Natural killer cell (primary cell): ENCODE data around the gene DIPK1B. TPM values are rescaled to one million over a fixed set of nuclear protein-coding genes. Genes with fewer than 3 reads are reported as not detected.

ENCODE experiments used
- ATAC-seq, 3 donors: fragments of 150-1000 bp in 2 of 3; fragments of 200-7000 bp in 1 of 3; cut with Tn5 transposase; 1 replicate in 1 of 3; 2 replicates in 2 of 3; pipeline ENCODE4 v1.10.0; 2021; ENCODE audit warnings: mild to moderate bottlenecking in 2 of 3, moderate library complexity in 2 of 3
- DNase-seq, 2 donors: peaks; one replicate each; pipeline versions ENCODE4 v3.0.0 to v3.0.0-alpha.2; 2013 to 2021; ENCODE audit warnings: mixed read lengths in 1 of 2
- H3K27ac ChIP-seq: one replicate; pipeline ENCODE4 v1.5.1; 2013; ENCODE audit warnings: mild to moderate bottlenecking, low read length
- H3K27me3 ChIP-seq: one replicate; pipeline ENCODE4 v1.6.1; 2013; ENCODE audit warnings: low read length; ENCODE audit not compliant: control insufficient read depth, insufficient read depth
- H3K36me3 ChIP-seq: one replicate; pipeline ENCODE4 v1.6.1; 2013; ENCODE audit warnings: low read length; ENCODE audit not compliant: control insufficient read depth, insufficient read depth
- H3K4me1 ChIP-seq: one replicate; pipeline ENCODE4 v1.6.1; 2013; ENCODE audit warnings: low read length; ENCODE audit not compliant: control insufficient read depth, insufficient read depth
- H3K4me3 ChIP-seq: one replicate; pipeline ENCODE4 v1.5.1; 2013; ENCODE audit warnings: low read length
- H3K9me3 ChIP-seq: one replicate; pipeline ENCODE4 v1.6.1; 2013; ENCODE audit warnings: low read length; ENCODE audit not compliant: control insufficient read depth, insufficient read depth
- H3K27ac Mint-ChIP-seq, 2 donors: one replicate each; pipeline ENCODE4 v1.8.0; 2022; ENCODE audit warnings: mild to moderate bottlenecking in 2 of 2, mixed read lengths in 2 of 2, moderate library complexity in 1 of 2
- H3K27me3 Mint-ChIP-seq, 2 donors: one replicate each; pipeline ENCODE4 v1.8.0; 2022; ENCODE audit warnings: low read depth in 2 of 2, mixed read lengths in 2 of 2
- H3K36me3 Mint-ChIP-seq: one replicate; pipeline ENCODE4 v1.8.0; 2022; ENCODE audit warnings: mixed read lengths
- H3K4me1 Mint-ChIP-seq, 2 donors: one replicate each; pipeline ENCODE4 v1.8.0; 2022; ENCODE audit warnings: mixed read lengths in 2 of 2
- H3K4me3 Mint-ChIP-seq: one replicate; pipeline ENCODE4 v1.8.0; 2022; ENCODE audit warnings: mild to moderate bottlenecking, moderate library complexity, mixed read lengths
- H3K9me3 Mint-ChIP-seq, 2 donors: one replicate each; pipeline ENCODE4 v1.8.0; 2022; ENCODE audit warnings: mixed read lengths in 2 of 2
- CTCF ChIP-seq: fragments of 200-600 bp; IDR thresholded peaks from one replicate; pipeline ENCODE4 v1.8.0; 2022; ENCODE audit warnings: antibody characterized with exemption
- WGBS: methylation state at CpG from one replicate; pipeline ENCODE4 v1.1.7; 2013; ENCODE audit warnings: missing lambda C conversion rate; ENCODE audit not compliant: insufficient coverage; 5-methylcytosine and 5-hydroxymethylcytosine counted together
- intact Hi-C: fragments of 100-400 bp; cut with micrococcal nuclease; formaldehyde crosslinking; loops from one replicate; pipeline ENCODE4 v1.14.2; 2022
- total RNA-seq, 4 donors: library from RNA; stranded (reverse); fragments of 120-200 nt in 1 of 4; gene quantifications; one replicate each; pipeline versions ENCODE4 v1.2.3 to v1.2.4, GENCODE V29; 2013 to 2022

DIPK1B gene
- total RNA-seq, 3 donors from 2014 or later (not counting 1 experiment from before 2014, with no cell fraction given) = 0.31 to 0.39 TPM; not detected in 1

GRCh38 chr9:136681945-136682699, 30.2 kb upstream of the DIPK1B start:
- ATAC-seq (no peak), DNase-seq (no peak)
- WGBS = 91% methylated on average over 20 of the region's 20 CpGs
- intact Hi-C loops = no loop called here
- H3K4me3 ChIP-seq = no peak overlapping the region
- H3K27ac Mint-ChIP-seq = no peak overlapping the region
- no peaks in the 10 kb centered on the region for H3K27me3 ChIP-seq
- no peaks in the 10 kb centered on the region for H3K36me3 Mint-ChIP-seq
- no peaks in the 10 kb centered on the region for H3K36me3 ChIP-seq
- TF ChIP-seq CTCF = no peak
- no peak overlapping the region for H3K4me3 Mint-ChIP-seq
- no peaks in the 10 kb centered on the region for H3K9me3 Mint-ChIP-seq
- H3K27me3 Mint-ChIP-seq = no peaks in the 10 kb centered on the region
- peaks cover 7 to 18% of the 10 kb centered on the region in 2 donors for H3K4me1 Mint-ChIP-seq
- no peaks in the 10 kb centered on the region for H3K9me3 ChIP-seq
- no peak overlapping the region for H3K27ac ChIP-seq
- H3K4me1 ChIP-seq = peaks cover 17% of the 10 kb centered on the region

GRCh38 chr9:136682710-136683109, 29.7 kb upstream of the DIPK1B start:
- Mint-ChIP-seq H3K4me3 (no peak overlapping the region), H3K9me3 (no peaks in the 10 kb centered on the region), H3K27me3 (no peaks in the 10 kb centered on the region), H3K4me1 (peaks cover 7 to 18% of the 10 kb centered on the region in 2 donors), H3K36me3 (no peaks in the 10 kb centered on the region), H3K27ac (no peak overlapping the region)
- TF ChIP-seq CTCF = no peak
- no peaks in the 10 kb centered on the region for H3K36me3 ChIP-seq
- no peak overlapping the region for H3K4me3 ChIP-seq
- DNase-seq (no peak), ATAC-seq (no peak)
- H3K27ac ChIP-seq = no peak overlapping the region
- no peaks in the 10 kb centered on the region for H3K9me3 ChIP-seq
- 92% methylated on average over 10 of the region's 10 CpGs for WGBS
- no peaks in the 10 kb centered on the region for H3K27me3 ChIP-seq
- intact Hi-C loops = no loop called here
- peaks cover 18% of the 10 kb centered on the region for H3K4me1 ChIP-seq

- Mint-ChIP-seq H3K27me3 (no peaks in the 10 kb centered on the region), H3K4me3 (no peak overlapping the region), H3K36me3 (no peaks in the 10 kb centered on the region), H3K9me3 (no peaks in the 10 kb centered on the region), H3K4me1 (peaks cover 7 to 18% of the 10 kb centered on the region in 2 donors), H3K27ac (no peak overlapping the region)
- 96% methylated on average over 16 of the region's 16 CpGs for WGBS
- H3K4me3 ChIP-seq = no peak overlapping the region
- ATAC-seq (no peak), DNase-seq (no peak)
- no peak for TF ChIP-seq CTCF
- intact Hi-C loops = no loop called here
- H3K36me3 ChIP-seq = no peaks in the 10 kb centered on the region
- H3K27ac ChIP-seq = no peak overlapping the region
- no peaks in the 10 kb centered on the region for H3K9me3 ChIP-seq
- H3K27me3 ChIP-seq = no peaks in the 10 kb centered on the region
- H3K4me1 ChIP-seq = peaks cover 23% of the 10 kb centered on the region
Observed at GRCh38 chr9:136683173-136683745, 29.1 kb upstream of the DIPK1B start.
